Right cardiac atrium (tissue), 5 donors: ENCODE data around the gene COMMD7. TPM values are rescaled to one million over a fixed set of nuclear protein-coding genes. Genes with fewer than 3 reads are reported as not detected.

Experiments used
- ATAC-seq, 2 donors: fragments of 200-7000 bp; cut with Tn5 transposase; one replicate each; pipeline versions ENCODE4 v1.8.0 to v1.9.1; 2020; ENCODE audit warnings: moderate library complexity in 2 of 2, mild to moderate bottlenecking in 1 of 2
- DNase-seq, 3 donors: peaks; one replicate each; pipeline ENCODE4 v3.0.0-alpha.2; 2020
- H3K27ac ChIP-seq: one replicate; pipeline ENCODE4 v1.5.1; 2013; ENCODE audit warnings: mild to moderate bottlenecking, low read length, control low read depth, moderate library complexity
- H3K27me3 ChIP-seq: one replicate; pipeline ENCODE4 v1.6.1; 2013; ENCODE audit not compliant: control insufficient read depth, insufficient read depth
- H3K4me1 ChIP-seq: one replicate; pipeline ENCODE4 v1.6.1; 2013; ENCODE audit warnings: low read length; ENCODE audit not compliant: control insufficient read depth, insufficient read depth
- H3K4me3 ChIP-seq: one replicate; pipeline ENCODE4 v1.5.1; 2013; ENCODE audit warnings: low read length, control low read depth
- H3K9me3 ChIP-seq: one replicate; pipeline ENCODE4 v1.6.1; 2013; ENCODE audit warnings: low read length; ENCODE audit not compliant: control insufficient read depth
- WGBS: extraction: QIAGEN DNeasy Blood & Tissue Kit; methylation state at CpG from one replicate; pipeline ENCODE4 v1.1.7; 2013; 5-methylcytosine and 5-hydroxymethylcytosine counted together
- intact Hi-C, 4 donors: fragments of 100-400 bp; cut with DNase I; formaldehyde crosslinking; loops; one replicate each; pipeline versions ENCODE4 v1.11.0 to v1.14.0; 2022 to 2023
- long read RNA-seq, 4 donors: library from polyadenylated mRNA; unstranded; transcript quantifications; one replicate each; pipeline ENCODE4 v2.0.0, GENCODE V29; 2020 to 2021
- polyA plus RNA-seq: library from polyadenylated mRNA; stranded (reverse); fragments of 200-250 nt; gene quantifications from one replicate; pipeline ENCODE4 v1.2.3, GENCODE V29; 2013
- total RNA-seq, 4 donors: library from RNA; stranded (reverse); fragmentation: NEBNext Ultra II Directional; extraction: Animal tissue kit (Norgen Biotek cat#: 25700); gene quantifications; one replicate each; pipeline ENCODE4 v1.2.1, GENCODE V29; 2021
- donor health status: healthy with polysubstance abuse.
- donor health status: DM: no; HTN: yes; CAD: no.
- donor health status: DM: no; HTN: no; CAD: no.
- donor health status: DM: no; HTN: yes; CAD: no; lungs with severe emphysema.
- donor health status: DM: yes; HTN: yes; CAD: no.

COMMD7 gene
- total RNA-seq = 10 to 100 TPM; 36.2 to 44.8 (median 40.7) TPM
- 53.6 TPM for polyA plus RNA-seq
- long read RNA-seq, donor 1, transcript COMMD7-201 (9 exons, 1,900 nt) = major isoform, 77 of 95 reads
- long read RNA-seq, donor 1, transcript COMMD7-202 (9 exons, 1,343 nt) = minor isoform, 9 of 95 reads
- long read RNA-seq, donor 1, partial matches to known transcripts = 3 of 95 reads
- long read RNA-seq, donor 1, other reads (novel, unspliced or antisense) = 6 of 95 reads
- long read RNA-seq, donor 2, transcript COMMD7-201 (9 exons, 1,900 nt) = major isoform, 22 of 29 reads
- long read RNA-seq, donor 2, partial matches to known transcripts = 0 of 29 reads
- long read RNA-seq, donor 2, other reads (novel, unspliced or antisense) = 4 of 29 reads
- long read RNA-seq, donor 3, transcript COMMD7-202 (9 exons, 1,343 nt) = minor isoform, 13 of 147 reads
- long read RNA-seq, donor 3, transcript COMMD7-201 (9 exons, 1,900 nt) = major isoform, 126 of 147 reads
- long read RNA-seq, donor 3, partial matches to known transcripts = 2 of 147 reads
- long read RNA-seq, donor 3, other reads (novel, unspliced or antisense) = 6 of 147 reads
- long read RNA-seq, donor 4, transcript COMMD7-202 (9 exons, 1,343 nt) = minor isoform, 8 of 54 reads
- long read RNA-seq, donor 4, transcript COMMD7-201 (9 exons, 1,900 nt) = major isoform, 42 of 54 reads
- long read RNA-seq, donor 4, partial matches to known transcripts = 3 of 54 reads
- long read RNA-seq, donor 4, other reads (novel, unspliced or antisense) = 1 of 54 reads

GRCh38 chr20:32743237-32744112 is at the start of gene COMMD7:
Gene COMMD7, minus strand, starts transcription at chr20:32743467. Its CDS starts 76 bp downstream, at chr20:32743391.
- DNase-seq = peak; percentile 69 to 89 (median 88)
- WGBS = 1% methylated on average over 64 of the region's 64 CpGs

DNA sequence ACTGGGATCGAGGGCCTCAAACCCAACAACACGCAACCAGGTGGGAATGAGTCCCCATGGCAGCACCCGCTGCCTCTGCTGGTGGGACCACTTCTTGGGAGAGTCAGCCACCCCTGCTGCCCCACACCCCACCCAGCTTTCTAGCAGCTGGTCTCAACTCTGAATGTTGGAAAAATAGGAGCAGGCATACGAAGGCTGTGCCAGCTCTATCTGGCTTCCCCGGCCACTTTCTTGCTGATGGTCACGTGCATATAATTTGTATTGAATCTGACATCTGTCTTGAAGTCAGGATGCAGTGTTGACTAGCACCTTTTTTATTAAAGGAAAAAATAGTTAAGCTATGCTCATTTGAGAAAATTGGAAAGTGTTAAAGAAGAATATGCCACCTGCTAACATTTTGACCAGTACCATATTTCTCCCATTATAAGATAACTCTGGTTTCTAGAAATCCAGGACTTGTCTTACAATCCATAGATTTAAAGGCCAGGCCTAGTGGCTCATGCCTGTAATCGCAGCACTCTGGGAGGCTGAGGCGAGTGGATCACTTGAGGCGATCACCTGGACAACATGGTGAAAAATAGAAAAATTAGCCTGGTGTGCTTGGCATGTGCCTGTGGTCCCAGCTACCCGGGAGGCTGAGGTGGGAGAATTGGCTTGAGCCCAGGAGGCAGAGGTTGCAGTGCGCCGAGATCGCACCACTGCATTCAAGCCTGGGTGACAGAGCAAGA is 49.6 kb upstream of the COMMD7 start:
- intact Hi-C loops = loop anchor here in 3 of 4 donors (5.0 to 10.0 kb wide), 4 partner anchors 99 to 502 kb away; no protein-coding TSS in a partner anchor
- Histone ChIP-seq H3K27me3 (no peaks in the 10 kb centered on the region), H3K27ac (no peak overlapping the region), H3K4me3 (no peak overlapping the region), H3K9me3 (no peaks in the 10 kb centered on the region), H3K4me1 (no peaks in the 10 kb centered on the region)
- ATAC-seq (no peak), DNase-seq (no peak)
- 52% methylated on average over 13 of the region's 13 CpGs for WGBS

More at GRCh38 chr20:32743237-32744112, at the start of gene COMMD7:
- Histone ChIP-seq H3K27me3 (no peaks in the 10 kb centered on the region), H3K4me3 (peak within 1 kb of the TSS; percentile 85), H3K4me1 (no peaks in the 10 kb centered on the region), H3K9me3 (no peaks in the 10 kb centered on the region), H3K27ac (peak within 1 kb of the TSS; percentile 44)
- intact Hi-C loops = no loop called here
- ATAC-seq = peak; percentile 88 to 92

DNA sequence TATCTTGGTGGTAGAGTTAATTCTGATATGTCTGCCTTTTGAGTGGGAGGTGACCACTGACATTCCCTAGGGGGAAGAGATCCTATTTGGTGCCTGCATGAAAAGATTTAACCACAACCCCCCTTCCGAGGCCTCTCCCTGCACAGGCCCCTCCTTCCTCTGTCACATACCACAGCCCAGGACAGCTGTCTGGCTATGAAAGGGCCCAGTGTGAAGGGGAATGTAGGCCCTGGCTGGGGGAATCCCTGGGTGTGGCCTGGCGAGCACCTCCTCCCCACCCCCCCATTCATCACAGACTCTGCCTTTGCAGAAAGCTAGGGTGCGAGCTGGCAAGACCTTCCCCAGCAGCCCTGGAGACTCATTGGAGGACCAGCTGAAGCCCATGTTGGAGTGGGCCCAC is 49.0 kb upstream of the COMMD7 start:
- no peak for DNase-seq
- Histone ChIP-seq H3K9me3 (no peaks in the 10 kb centered on the region), H3K4me3 (no peak overlapping the region), H3K27me3 (no peaks in the 10 kb centered on the region), H3K4me1 (no peaks in the 10 kb centered on the region), H3K27ac (no peak overlapping the region)
- 52% methylated on average over 3 of the region's 3 CpGs for WGBS
- intact Hi-C loops = loop anchor here in 3 of 4 donors (5.0 to 10.0 kb wide), 4 partner anchors 100 to 502 kb away; no protein-coding TSS in a partner anchor
- ATAC-seq = peak; percentile 57 to 75

GRCh38 chr20:32790751-32791057 is 47.4 kb upstream of the COMMD7 start:
- ATAC-seq = no peak
- Histone ChIP-seq H3K27ac (no peak overlapping the region), H3K27me3 (no peaks in the 10 kb centered on the region), H3K4me1 (no peaks in the 10 kb centered on the region), H3K9me3 (no peaks in the 10 kb centered on the region), H3K4me3 (no peak overlapping the region)
- WGBS = 96% methylated on average over 3 of the region's 3 CpGs
- DNase-seq = no peak
- intact Hi-C loops = loop anchor here in 3 of 4 donors (5.0 to 10.0 kb wide), 4 partner anchors 102 to 504 kb away; no protein-coding TSS in a partner anchor

- Histone ChIP-seq H3K4me1 (no peaks in the 10 kb centered on the region), H3K27me3 (no peaks in the 10 kb centered on the region), H3K9me3 (no peaks in the 10 kb centered on the region), H3K4me3 (no peak overlapping the region), H3K27ac (no peak overlapping the region)
- intact Hi-C loops = loop anchor here in 3 of 4 donors (5.0 to 10.0 kb wide), 4 partner anchors 102 to 505 kb away; no protein-coding TSS in a partner anchor
- DNase-seq = peak; percentile 70 to 90 (median 89)
- ATAC-seq = peak; percentile 84 to 88
- WGBS = 70% methylated on average over 6 of the region's 6 CpGs
Observed at GRCh38 chr20:32789896-32790750, 46.9 kb upstream of the COMMD7 start.

DNA sequence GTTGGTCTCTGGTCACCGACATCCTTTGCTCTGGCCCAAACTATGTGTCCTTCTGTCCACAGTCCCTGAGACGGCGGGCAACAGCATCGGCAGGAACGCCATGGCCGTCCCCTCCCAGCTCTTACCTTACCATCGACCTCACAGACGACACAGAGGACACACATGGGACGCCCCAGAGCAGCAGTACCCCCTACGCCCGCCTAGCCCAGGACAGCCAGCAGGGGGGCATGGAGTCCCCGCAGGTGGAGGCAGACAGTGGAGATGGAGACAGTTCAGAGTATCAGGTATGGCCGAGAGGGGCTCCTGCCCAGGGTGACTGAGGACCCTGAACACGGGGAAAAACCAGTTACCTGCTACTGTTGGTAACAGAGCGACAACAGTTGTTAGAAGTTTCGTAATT is 43.9 kb upstream of the COMMD7 start:
- 93% methylated on average over 16 of the region's 16 CpGs for WGBS
- DNase-seq (no peak), ATAC-seq (no peak)
- Histone ChIP-seq H3K27me3 (no peaks in the 10 kb centered on the region), H3K9me3 (no peaks in the 10 kb centered on the region), H3K27ac (no peak overlapping the region), H3K4me1 (no peaks in the 10 kb centered on the region), H3K4me3 (no peak overlapping the region)
- intact Hi-C loops = loop anchor here in 1 of 4 donors (10.0 kb wide), 1 partner anchor 508 kb away; no protein-coding TSS in a partner anchor

GRCh38 chr20:32786059-32786760 is 42.9 kb upstream of the COMMD7 start:
- no peak for DNase-seq
- no peak for ATAC-seq
- WGBS = 95% methylated on average over 16 of the region's 16 CpGs

DNA sequence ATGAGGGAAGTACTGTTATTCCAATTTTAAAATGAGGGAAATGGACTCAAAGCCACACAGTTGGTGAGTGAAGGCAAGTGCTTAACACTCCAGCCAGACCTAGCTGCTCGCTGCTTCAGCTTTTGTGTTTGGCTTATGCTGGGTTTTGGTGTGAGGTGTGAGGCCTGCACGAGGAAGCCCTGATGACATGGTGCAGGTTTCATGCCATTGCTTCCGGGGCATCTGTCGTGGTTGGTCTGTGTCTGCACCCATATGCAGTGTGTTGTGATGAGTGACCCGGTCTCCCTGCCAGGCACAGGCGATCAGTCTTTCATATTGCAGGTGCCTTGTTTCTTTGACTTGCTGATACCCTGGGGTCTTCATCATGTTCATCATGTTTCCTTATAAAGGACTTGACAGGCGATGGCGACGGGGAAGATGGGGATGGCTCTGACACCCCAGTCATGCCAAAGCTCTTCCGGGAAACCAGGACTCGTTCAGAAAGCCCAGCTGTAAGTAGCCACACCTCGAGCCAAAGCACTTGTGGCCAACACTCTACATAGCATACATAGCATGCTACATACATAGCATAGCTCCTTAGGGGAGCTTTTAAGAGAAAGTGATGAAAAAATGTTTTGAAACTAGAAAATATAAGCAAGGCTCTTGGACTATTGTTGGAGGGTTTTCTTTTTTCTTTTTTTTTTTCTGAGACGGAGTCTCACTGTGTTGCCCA is 41.3 kb upstream of the COMMD7 start:
- Histone ChIP-seq H3K4me3 (no peak overlapping the region), H3K27me3 (no peaks in the 10 kb centered on the region), H3K9me3 (no peaks in the 10 kb centered on the region), H3K27ac (no peak overlapping the region), H3K4me1 (no peaks in the 10 kb centered on the region)
- ATAC-seq (no peak), DNase-seq (no peak)
- intact Hi-C loops = loop anchor here in 1 of 4 donors (10.0 kb wide), 1 partner anchor 510 kb away; no protein-coding TSS in a partner anchor
- WGBS = 90% methylated on average over 13 of the region's 13 CpGs

More at GRCh38 chr20:32786059-32786760, 42.9 kb upstream of the COMMD7 start:
- no peak overlapping the region for H3K4me3 ChIP-seq
- intact Hi-C loops = loop anchor here in 1 of 4 donors (10.0 kb wide), 1 partner anchor 509 kb away; no protein-coding TSS in a partner anchor
- no peak overlapping the region for H3K27ac ChIP-seq
- no peaks in the 10 kb centered on the region for H3K27me3 ChIP-seq
- no peaks in the 10 kb centered on the region for H3K9me3 ChIP-seq
- H3K4me1 ChIP-seq = no peaks in the 10 kb centered on the region
